Measurements from ENCODE around the gene TM9SF4. TPM values are rescaled to one million over a fixed set of nuclear protein-coding genes. Genes with fewer than 3 reads are reported as not detected.

TM9SF4 gene, protein sequence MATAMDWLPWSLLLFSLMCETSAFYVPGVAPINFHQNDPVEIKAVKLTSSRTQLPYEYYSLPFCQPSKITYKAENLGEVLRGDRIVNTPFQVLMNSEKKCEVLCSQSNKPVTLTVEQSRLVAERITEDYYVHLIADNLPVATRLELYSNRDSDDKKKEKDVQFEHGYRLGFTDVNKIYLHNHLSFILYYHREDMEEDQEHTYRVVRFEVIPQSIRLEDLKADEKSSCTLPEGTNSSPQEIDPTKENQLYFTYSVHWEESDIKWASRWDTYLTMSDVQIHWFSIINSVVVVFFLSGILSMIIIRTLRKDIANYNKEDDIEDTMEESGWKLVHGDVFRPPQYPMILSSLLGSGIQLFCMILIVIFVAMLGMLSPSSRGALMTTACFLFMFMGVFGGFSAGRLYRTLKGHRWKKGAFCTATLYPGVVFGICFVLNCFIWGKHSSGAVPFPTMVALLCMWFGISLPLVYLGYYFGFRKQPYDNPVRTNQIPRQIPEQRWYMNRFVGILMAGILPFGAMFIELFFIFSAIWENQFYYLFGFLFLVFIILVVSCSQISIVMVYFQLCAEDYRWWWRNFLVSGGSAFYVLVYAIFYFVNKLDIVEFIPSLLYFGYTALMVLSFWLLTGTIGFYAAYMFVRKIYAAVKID
- 13.5 TPM for total RNA-seq

DNA sequence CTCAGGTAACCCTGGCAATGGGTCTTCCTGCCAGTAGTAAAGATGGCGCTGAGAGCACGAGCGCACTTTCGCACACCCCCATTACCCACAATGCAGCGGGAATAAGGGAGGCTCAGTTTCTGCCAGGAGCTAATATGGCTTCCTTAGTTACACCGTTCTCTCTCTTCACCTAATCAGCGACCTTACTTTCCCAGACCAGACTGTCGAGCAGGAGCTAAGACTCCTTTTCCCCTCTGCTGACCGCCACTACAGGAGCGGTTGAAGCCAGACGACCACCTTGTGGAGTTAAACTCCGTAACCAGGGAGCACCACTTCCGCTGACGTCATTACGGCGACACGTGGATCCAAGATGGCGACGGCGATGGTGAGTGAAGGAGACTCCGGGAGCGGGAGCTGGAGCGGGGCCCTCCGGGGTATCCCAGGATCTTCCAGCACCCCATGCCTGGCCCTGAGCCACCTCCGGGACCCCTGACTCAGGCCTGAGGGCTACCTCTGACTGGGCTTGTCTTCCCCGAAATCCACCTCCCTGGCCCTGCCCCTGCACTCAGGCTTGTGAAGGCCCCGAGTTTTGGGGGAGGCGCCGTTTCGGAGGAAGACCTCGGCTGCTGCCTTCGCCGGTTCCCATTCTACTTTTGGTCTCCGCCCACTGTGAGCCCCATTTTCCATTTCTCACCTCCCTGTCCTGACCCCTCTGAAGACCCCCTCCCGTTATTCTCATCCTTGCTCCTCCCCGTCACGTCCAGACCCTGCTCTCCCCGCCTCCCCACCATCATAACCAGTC is at the start of gene TM9SF4:
Gene TM9SF4, plus strand, starts transcription at position 323 of the 781 bp plus-strand sequence. Its CDS starts 27 bp downstream, at position 350.
- DNase-seq (ENCODE audit: low spot score in 2 of 2): peak; percentile 79 to 80
- no peak for FAIRE-seq

DNA sequence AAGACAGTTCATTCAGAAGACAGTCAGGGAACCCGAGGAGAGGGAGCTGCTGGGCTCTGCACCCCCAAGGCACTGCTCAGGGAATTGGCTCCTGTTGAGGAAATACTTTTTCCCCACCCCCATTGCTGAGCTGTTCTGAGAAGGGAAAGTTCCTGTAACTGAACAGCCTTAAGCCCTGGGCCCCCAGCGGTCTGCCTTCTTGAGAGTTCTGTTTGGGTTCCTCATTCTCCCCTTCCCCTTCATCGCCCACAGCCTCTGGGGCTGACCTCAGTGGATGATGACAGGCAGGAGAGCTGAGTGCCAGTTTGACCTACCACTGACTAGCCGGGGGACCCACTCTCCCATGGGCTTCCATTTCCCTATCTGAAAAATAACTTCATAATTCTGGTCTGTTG is 46.7 kb upstream of the TM9SF4 start:
- FAIRE-seq (no peak), DNase-seq (ENCODE audit: low spot score in 2 of 2) (no peak)

DNA sequence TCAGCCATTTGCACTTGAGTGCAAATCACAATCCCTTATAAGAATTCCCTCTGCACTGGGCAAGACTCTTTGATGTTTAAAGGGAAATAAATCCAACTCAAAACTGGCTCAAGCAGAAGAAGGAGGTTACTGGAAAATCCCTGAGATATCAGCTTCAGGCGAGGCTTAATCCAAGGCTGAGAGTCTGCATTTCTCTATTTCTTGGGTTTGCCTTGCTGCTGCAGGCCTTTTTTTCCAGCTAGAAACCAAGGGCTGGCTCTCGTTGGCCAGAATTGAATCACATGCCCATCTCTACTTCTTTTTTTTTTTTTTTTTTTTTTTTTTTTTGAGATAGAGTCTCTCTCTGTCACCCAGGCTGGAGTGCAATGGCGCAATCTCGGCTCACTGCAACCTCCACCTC is 45.8 kb upstream of the TM9SF4 start:
- no peak for FAIRE-seq

DNA sequence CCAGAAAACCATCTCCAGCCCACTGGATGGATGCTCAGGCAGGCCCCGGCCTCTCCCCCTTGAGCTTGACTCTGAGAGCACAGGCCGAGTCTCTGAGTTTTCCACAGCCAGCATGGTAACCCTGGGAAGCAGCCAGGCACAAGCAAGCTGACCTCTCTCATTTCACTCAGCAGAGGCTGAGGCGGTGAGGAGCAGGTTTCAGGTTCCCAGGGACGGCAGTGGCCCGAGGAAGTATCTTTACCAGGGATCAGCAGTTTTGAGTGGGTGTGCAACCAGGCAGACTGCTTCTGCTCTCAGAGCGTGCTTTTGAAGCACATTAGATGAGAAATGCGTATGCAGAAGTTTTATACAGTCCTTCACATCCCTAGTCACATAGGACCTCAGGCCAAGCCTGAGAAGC is 44.8 kb upstream of the TM9SF4 start:
- no peak for DNase-seq (ENCODE audit: low spot score in 2 of 2)
- FAIRE-seq: no peak

More for the DNA sequence above, 45.8 kb upstream of the TM9SF4 start:
- DNase-seq (ENCODE audit: low spot score in 2 of 2): no peak

DNA sequence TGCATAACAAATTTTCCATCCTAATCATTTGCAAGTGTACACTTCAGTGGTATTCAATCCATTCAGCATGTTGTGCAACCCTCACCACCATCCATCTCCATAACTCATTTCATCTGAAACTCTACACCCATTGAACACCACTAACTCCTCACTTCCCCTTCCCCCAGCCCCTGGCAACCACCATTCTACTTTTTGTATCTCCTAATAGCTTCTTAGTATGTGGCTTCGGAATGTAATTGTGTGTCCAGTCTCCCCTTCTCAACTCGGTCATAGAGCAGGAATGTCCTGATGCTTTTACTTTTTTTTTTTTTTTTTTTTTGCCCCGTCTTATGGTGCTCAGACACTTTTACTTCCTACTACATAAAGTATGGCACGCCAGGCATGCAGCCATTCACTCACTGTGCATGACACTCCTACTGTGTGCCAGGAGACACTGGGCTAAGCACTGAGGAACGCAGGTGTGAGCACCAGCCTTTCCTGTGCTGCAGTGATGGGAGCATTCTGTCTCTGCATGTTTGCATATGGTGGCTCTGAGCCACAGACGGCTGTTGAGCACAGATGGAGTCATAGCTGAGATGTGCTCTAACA is 42.2 kb upstream of the TM9SF4 start:
- FAIRE-seq (no peak), DNase-seq (ENCODE audit: low spot score in 2 of 2) (no peak)

DNA sequence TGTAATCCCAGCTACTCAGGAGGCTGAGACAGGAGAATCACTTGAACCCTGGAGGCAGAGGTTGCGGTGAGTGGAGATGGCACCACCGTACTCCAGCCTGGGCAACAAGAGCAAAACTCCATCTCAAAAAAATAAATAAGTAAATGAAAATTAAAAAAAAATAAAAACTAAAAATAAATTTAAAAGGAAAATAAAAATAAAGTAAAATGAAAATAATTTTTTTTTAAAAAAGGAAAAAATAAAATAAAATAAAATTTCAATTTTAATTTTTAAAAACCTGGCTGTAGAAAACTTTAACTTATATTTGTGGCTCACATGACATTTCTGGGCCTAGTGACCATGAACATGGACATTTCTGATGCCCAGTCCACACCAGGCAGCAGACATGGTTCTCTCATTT is 41.3 kb upstream of the TM9SF4 start:
- DNase-seq (ENCODE audit: low spot score in 2 of 2) (no peak), FAIRE-seq (peak; percentile 53)

DNA sequence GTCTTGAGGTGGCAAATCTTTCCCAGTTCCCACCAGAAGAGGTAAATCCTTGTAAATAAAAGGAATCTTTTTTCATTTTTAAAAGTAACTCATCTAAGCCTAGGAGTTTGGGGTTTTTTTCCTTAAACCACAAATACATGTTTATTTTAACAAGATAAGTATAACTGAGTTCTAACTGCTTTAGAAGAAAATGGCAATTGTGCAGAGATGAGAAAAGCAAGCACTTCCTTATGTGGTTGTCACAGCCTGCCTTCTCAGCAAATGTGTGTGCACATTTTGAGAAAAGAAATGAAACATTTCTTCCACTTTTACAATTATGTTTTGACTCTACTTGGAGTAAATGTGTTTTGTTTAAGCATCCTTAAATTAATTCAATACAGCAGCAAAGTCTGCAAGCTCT is 39.8 kb upstream of the TM9SF4 start:
- FAIRE-seq (no peak), DNase-seq (ENCODE audit: low spot score in 2 of 2) (no peak)

DNA sequence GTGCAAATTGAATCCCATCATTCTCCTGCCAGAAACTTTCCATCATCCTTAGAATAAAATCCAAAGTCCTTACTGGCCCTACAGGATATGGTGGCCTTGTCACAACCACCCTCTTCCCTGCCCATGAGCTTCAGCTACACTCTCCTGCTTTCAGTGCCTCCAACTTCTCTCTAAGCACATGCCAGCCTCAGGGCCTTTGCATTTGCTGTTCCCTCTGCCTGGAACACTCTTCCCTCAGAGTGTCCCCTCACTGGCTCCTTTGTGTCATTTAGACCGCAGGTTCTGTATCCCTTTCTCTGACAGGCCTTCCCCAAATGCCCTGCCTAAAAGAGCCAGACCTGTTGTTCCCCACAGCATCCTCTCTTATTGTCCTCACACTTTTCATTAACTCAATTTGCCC is 39.2 kb upstream of the TM9SF4 start:
- no peak for DNase-seq (ENCODE audit: low spot score in 2 of 2)
- FAIRE-seq: no peak

DNA sequence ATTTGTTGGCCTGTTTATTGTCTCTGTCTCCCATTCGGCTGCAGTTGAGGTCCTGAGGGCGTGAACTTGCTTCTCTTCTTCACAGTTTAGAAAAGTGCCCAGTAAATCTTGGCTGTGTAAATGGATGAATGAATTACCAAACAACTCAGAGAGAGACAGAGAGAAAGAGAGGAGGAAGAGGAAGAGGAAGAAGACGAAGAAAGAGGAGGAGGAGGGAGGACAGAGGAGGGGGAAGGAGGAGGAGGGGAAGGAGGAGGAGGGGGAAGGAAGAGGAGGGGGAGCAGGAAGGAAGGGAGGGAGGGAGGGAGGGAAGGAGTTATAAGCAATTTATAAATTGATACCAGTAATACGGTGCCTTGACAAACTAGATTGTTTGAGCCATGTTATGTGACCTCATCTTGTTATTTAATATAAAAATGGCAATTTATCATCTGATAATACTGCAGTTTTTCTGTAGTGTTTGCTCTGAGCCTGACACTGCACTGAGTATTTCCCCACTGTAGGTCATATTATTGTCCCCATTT is 38.8 kb upstream of the TM9SF4 start:
- no peak for FAIRE-seq
- DNase-seq (ENCODE audit: low spot score in 2 of 2): no peak

DNA sequence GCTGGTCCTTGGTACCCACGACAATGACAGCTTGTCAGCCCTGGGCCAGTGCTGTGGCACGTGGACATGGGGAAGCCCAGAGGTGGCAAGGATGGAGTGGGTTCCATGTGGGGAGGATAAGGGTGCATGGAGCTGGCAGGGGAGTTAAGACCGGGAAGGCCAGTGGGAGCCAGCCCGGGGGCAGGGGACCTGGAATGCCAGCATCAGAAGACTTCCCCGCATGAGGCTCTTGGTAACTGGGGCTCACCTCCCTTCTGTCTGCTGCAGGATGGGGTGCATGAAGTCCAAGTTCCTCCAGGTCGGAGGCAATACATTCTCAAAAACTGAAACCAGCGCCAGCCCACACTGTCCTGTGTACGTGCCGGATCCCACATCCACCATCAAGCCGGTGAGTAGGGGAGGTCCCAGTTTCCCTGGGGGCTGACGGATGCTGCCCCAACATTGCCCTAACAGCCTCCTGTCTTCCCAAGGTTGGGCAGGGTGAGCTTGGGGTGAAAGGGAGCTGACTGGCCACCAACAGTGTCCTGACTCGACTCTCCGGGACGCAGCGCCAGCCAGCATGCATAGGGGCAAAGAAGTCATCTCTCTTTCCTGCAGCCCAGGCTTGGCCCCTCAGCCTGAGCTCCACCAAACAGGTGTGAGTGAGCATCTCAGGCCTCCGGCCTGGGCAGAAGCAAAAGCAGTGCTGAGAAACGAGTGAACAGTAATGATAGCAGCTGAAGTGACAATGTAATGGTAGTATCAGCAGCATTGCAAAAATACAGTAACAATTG is 37.9 kb upstream of the TM9SF4 start:
- DNase-seq (ENCODE audit: low spot score in 2 of 2): no peak
- no peak for FAIRE-seq

DNA sequence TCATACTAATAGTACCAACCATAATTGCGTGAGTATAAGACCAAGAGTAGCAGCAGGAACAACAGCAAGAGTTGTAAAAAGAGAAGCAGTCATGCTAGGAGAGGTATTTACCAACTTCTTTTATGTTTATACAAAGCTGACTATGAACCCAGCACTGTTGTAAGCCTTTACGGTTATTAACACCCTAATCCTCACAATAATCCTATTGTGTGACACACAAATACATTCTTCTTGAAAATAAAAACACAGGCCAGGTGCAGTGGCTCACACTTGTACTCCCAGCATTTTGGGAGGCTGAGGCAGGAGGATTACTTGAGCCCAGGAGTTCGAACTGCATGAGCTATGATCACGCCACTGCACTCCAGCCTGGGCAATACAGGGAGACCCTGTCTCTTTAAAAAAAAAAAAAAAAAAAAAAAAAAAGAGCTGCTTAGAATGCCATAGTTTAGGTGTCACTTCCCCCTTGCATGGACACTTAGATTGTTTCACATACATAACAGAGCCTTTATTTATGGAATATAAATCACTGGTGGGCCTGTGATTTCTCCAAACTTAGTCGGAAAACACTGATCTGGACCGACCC is 37.3 kb upstream of the TM9SF4 start:
- FAIRE-seq (no peak), DNase-seq (ENCODE audit: low spot score in 2 of 2) (no peak)

DNA sequence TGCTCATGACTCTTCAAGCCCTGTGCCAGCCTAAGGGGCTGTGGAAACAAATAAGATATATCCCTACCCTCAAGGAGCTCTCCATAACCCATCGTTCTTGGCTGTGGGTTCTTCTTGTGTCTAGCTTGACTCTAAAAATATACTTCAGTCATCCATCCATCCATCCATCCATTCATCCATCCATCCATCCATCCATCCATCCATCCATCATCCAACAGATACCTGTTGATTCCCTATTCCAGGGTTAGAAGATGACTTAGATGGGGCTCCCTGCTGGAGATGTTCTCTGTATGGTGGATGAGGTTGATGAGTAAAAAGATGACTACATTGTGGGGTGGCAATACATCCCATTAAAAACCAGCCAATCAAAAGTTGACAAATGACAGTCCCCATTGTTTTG is 34.0 kb upstream of the TM9SF4 start:
- DNase-seq (ENCODE audit: low spot score in 2 of 2) (no peak), FAIRE-seq (no peak)

DNA sequence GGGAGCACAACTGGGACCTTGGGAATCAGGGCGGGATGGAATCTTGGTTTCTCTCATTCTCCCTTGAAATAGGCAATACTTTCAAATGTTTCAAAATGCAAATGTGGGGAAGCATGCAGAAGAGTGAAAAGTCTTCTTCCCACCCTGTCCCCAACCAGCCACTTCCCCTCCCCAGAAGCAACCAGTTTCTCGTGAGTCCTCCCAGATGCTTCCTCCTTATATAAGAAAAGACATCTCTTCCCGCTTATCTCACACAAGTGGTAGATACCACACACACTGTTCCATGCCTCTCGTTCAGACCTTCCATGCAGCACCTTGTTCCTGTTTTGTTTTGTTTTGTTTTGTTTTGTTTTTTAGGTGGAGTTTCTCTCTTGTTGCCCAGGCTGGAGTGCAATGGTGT is 32.3 kb upstream of the TM9SF4 start:
- no peak for FAIRE-seq

DNA sequence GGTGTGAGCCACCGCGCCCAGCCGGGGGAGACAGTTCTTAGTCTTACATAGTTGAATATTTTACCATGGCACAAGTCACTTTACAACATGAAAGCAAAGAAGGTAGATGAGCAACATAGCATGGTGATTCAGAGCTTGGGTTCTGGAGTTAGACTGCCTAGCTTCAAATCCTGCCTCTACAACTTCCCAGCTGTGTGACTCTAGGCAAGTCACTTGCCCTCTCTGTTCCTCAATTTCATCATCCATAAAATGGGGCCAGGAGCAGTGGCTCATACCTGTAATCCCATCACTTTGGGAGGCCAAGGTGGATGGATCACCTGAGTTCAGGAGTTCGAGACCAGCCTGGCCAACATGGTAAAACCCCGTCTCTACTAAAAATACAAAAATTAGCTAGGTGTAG is 31.2 kb upstream of the TM9SF4 start:
- no peak for FAIRE-seq
- DNase-seq (ENCODE audit: low spot score in 2 of 2): no peak

More for the DNA sequence above, 32.3 kb upstream of the TM9SF4 start:
- DNase-seq (ENCODE audit: low spot score in 2 of 2): no peak

DNA sequence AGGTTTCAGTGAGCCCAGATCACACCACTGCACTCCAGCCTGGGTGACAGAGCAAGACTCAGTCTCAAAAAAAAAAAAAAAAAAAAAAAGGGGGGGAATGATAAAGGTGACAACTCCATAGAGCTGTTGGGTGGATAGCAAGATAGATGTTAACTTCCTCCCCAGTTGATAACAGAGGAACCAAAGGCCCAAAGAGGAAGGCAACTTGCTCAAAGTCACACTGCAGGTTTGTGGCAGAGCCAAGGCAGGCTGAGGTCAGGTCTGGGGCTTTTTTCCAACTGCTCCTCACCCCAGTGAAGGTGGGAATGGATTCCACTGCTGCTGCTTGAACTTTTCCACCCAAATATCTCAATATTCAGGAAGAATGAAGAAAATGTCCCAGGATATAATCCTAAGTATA is 30.7 kb upstream of the TM9SF4 start:
- DNase-seq (ENCODE audit: low spot score in 2 of 2) (no peak), FAIRE-seq (no peak)

DNA sequence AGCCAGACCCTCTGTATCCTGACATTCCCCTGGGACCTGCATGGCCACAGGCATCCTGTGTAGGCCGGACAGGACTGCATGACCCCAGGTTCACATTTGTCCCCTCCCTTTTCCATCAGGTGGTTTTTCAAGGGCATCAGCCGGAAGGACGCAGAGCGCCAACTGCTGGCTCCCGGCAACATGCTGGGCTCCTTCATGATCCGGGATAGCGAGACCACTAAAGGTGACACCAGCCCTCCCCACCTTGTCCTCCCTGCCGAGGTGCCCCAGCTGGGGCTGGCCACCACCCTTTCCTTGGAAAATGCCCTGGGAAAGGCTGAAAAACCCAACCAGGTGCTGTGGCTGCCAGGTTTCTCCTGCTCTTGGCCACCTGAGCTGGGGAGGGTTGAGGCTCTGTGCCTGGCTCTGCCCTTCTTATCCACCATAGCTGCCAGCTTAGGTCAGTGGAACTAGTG is 29.8 kb upstream of the TM9SF4 start:
- no peak for FAIRE-seq
- DNase-seq (ENCODE audit: low spot score in 2 of 2): no peak

DNA sequence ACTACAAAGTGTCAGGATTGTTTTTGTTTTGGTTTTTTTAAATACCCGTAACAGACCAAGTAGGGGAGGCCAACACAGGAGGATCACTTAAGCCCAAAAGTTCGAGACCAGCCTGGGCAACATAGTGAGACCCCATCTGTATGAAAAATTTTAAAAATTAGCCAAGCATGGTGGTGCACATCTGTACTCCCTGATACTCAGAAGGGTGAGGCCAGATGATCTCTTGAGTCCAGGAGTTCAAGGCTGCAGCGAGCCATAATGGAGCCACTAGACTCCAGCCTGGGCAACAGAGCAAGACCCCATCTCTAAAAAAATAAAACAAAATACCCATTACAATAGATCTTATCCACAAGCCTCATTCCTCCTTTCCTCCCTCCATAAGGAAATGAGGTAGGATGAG is 28.7 kb upstream of the TM9SF4 start:
- FAIRE-seq (no peak), DNase-seq (ENCODE audit: low spot score in 2 of 2) (no peak)

DNA sequence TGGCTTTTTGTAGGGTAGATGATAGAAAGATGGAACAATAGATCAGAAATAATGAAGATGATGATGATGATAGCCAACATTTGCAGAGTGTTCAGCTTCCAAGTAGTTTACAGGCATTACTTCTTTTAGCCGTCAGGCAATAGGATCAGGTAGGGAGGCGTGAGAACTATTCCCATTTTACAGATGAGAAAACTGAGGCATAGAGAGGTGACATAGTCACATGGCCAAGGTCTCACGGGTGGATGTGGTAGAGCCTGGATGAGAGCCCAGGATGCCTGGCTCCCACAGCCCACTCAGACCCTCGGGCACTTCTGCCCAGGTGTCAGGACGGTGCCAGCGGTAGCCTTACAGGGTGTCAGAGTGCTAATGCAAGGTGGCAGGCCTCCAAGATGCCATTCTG is 26.0 kb upstream of the TM9SF4 start:
- FAIRE-seq (no peak), DNase-seq (ENCODE audit: low spot score in 2 of 2) (no peak)

DNA sequence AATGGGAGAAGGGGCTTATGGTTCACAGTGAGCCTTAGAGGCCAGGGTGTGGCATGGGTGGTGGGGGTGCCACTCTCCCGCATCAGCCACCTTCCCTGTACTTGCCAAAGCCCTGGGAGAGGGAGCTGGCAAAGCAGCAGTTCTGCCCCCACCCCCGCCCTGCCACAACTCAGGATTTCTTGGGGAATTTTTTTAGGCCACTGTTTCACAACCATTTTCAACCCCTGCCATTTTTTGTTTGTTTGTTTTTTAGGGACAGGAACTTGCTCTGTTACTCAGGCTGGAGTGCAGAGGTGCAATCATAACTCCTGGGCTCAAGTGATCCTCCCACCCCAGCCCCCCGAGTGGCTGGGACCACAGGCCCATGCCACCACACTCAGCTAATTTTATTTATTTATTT is 22.4 kb upstream of the TM9SF4 start:
- FAIRE-seq (no peak), DNase-seq (ENCODE audit: low spot score in 2 of 2) (no peak)

DNA sequence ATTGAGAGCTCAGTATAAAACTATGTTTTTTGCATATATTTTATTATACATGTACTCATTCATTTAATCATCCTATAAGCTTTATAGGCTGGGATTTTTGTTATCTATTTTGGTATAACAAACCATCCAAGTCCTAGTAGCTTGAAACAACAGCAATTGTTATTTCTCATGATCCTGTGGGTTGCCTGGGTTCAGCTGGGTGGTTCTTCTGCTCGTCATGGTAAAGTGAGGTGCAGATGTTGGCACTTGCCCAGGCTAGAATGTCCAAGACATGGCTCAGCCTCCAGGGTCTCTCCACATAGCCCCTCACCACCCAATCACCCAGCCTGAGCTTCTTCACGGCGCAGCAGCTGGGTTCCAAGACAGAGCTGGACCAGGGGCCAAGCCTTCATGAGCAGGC is 20.8 kb upstream of the TM9SF4 start:
- no peak for DNase-seq (ENCODE audit: low spot score in 2 of 2)
- no peak for FAIRE-seq
